ENCODE results near the gene ZNF281.
"Not testable (repeated sequence)": the region's sequence is repeated elsewhere in the genome, so short reads cannot be mapped to it uniquely, and the experiment has no call there.

The ZNF281 gene

DNA sequence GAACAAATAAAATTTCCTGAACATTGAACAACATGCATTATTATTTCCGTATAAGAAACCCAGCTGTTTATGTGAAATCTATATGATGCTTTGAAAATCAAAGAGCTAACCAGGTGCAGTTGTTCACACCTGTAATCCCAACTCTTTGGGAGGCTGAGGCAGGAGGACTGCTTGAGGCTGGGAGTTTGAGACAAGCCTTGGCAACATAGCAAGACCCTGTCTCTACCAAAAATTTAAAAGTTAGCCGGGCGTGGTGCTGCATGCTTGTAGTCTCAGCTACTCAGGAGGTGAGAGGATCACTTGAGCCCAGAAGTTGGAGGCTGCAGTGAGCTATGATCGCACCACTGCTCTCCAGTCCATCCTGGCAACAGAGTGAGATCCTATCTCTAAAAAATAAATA, 4.8 kb upstream of the ZNF281 start:
- H3K27ac ChIP-seq: no peak overlapping the region

DNA sequence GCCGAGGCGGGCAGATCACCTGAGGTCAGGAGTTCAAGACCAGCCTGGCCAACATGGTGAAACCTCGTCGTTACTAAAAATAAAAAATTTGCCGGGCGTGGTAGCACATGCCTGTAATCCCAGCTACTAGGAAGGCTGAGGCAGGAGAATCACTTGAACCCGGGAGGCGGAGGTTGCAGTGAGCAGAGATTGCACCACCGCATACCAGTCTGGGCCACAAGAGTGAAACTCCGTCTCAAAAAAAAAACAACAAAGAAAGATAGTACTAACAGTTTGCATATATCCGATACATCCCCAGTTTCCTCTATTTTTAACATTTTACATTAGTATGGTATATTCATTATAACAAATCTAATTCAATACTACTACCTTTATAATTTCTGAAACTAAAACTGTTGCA, 3.9 kb upstream of the ZNF281 start:
- not testable (repeated sequence) for H3K27ac ChIP-seq

More for the DNA sequence above, 4.8 kb upstream of the ZNF281 start:
- TF ChIP-seq, protein P1, sequence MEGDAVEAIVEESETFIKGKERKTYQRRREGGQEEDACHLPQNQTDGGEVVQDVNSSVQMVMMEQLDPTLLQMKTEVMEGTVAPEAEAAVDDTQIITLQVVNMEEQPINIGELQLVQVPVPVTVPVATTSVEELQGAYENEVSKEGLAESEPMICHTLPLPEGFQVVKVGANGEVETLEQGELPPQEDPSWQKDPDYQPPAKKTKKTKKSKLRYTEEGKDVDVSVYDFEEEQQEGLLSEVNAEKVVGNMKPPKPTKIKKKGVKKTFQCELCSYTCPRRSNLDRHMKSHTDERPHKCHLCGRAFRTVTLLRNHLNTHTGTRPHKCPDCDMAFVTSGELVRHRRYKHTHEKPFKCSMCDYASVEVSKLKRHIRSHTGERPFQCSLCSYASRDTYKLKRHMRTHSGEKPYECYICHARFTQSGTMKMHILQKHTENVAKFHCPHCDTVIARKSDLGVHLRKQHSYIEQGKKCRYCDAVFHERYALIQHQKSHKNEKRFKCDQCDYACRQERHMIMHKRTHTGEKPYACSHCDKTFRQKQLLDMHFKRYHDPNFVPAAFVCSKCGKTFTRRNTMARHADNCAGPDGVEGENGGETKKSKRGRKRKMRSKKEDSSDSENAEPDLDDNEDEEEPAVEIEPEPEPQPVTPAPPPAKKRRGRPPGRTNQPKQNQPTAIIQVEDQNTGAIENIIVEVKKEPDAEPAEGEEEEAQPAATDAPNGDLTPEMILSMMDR (IDR thresholded peaks at IDR 0.05): no peak
- no peak for TF ChIP-seq ZFX (IDR thresholded peaks at IDR 0.05; ENCODE audit: borderline replicate concordance)

DNA sequence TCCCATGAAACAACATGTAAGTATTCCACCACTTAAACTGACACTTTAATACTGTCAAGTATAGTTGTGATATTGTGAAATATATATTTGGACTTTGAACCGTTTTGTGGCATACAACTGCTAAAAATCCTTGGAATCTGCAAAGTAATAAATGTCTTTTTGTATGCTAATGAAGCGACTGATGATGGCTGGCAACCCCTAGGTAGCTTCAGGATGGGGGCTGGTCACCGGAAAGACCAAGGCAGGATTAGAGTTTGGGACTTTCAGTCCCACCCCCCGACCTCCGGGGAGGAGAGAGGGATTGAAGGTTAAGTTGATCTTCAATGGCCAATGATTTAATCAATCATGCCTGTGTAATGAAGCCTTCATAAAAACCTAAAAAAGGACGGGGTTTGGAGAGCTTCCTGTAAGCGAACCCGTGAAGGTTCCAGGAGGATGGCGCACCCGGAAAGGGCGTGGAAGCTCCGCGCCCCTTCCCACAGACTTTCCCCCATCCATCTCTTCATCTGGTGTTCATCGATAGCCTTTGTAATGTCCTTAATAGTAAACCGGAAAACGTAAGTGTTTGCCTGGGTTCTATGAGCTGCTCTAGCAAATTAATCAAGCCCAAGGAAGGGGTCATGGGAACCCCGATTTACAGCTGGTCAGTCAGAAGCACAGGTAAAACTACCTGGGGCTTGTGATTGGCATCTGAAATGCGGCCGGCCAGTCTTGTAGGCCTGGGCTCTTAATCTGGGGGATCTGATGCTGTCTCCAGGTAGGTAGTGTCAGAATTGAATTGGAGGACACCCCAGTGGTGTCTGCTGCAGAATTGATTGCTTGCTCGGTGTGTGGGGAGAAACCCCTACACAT, 1.8 kb upstream of the ZNF281 start:
- peak overlapping the region; percentile 89 for H3K27ac ChIP-seq
- TF ChIP-seq ZFX (IDR thresholded peaks at IDR 0.05; ENCODE audit: borderline replicate concordance): no peak
- TF ChIP-seq, protein P1 (IDR thresholded peaks at IDR 0.05): no peak

DNA sequence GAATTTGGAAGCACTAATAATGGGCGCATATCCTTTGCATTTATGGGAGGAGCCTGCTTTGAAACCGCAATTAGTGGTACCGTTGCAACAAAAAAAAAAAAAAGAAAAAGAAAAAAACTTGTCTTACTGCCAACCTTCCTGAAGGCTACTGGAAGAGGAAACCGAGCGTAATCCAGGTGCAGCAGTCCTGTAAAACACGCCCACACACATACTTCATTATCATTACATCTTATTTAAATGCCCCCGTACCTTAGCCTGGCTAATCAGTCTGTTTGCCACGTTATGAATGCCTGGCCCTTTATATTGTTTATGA, 686 bp upstream of the ZNF281 start:
- TF ChIP-seq, protein P1 (IDR thresholded peaks at IDR 0.05): no peak
- no peak for TF ChIP-seq ZFX (IDR thresholded peaks at IDR 0.05; ENCODE audit: borderline replicate concordance)

DNA sequence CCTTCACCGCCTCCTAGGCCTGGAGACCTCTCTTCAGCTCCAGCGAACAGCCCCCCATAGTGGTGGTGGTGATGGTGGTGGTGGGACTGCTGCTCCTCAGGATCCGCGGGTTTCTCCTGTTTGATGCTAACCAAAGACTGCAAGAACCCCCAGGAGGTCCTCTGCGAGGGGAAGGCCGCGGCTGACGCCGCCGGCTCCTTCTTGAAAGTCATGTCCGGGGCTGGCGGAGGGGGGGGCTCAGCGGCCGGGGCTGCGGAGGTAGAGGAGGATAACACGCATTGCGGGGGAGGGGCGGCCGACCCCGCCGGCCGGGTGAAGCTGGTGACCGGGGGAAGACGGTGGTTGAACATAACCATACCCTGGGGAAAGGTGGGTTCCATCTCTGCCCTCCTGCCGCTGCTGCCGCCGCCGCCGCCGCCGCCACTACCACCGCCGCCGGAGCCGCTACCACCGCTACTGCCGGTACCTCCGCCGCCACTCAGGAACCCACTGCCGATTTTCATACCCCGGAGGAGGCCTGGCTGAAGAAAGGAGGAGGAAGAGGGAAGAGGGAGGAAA, 554 bp downstream of the ZNF281 start:
- H3K27ac ChIP-seq: peak overlapping the region; percentile 89
- TF ChIP-seq, protein P1 (IDR thresholded peaks at IDR 0.05): no peak
- TF ChIP-seq ZFX (IDR thresholded peaks at IDR 0.05; ENCODE audit: borderline replicate concordance): no peak

More for the DNA sequence above, 686 bp upstream of the ZNF281 start:
- peak overlapping the region; percentile 89 for H3K27ac ChIP-seq

DNA sequence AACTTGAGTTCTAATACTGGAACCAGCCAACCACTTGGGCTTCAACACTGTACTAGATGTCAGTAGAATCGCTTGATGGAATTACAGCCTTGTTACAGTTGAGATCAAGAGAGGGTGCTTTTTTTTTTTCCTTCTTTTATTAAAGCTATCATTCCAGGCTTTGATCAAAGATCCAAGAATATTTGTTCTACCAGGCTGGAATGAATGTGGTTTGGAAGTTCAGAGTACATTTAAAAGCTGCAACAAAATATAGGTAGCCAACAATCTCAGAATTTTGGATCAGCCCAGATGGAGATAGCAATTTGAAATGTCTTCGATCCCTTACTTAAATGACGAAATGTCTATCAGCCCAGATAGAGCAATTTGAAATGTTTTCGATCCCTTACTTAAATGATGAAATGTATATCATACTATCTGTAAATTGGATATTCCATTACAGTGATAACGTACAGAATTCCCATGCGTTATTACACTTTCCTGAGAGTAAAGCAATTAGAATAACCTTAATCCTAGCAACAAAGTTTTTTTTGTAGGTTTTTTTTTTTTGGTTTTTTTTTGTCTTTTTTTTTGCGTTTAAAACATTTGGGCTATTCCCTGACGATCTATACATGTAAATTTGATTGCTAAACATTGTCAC, 3.6 kb downstream of the ZNF281 start:
- no peak for TF ChIP-seq ZFX (IDR thresholded peaks at IDR 0.05; ENCODE audit: borderline replicate concordance)
- H3K27ac ChIP-seq: no peak overlapping the region

DNA sequence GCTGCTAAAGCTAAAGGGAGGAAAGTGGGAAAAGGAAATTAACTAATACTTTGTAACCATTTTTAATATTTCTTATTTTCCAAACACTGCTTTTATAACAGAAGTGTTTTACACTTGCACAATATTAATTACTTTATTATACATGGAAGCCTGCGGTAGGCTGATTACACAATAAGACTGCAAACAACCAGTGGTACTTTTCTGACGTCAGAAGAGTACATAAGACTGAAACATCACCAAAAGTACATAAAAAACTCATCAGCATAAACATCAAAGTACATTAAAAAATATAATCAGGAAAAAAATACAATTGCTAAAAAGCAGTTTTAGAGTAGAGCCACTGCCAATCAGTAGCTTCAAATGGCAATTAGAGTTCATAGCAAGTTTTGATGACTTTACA, 4.6 kb downstream of the ZNF281 start:
- H3K27ac ChIP-seq: no peak overlapping the region
- TF ChIP-seq, protein P1 (IDR thresholded peaks at IDR 0.05): no peak
- no peak for TF ChIP-seq ZFX (IDR thresholded peaks at IDR 0.05; ENCODE audit: borderline replicate concordance)

DNA sequence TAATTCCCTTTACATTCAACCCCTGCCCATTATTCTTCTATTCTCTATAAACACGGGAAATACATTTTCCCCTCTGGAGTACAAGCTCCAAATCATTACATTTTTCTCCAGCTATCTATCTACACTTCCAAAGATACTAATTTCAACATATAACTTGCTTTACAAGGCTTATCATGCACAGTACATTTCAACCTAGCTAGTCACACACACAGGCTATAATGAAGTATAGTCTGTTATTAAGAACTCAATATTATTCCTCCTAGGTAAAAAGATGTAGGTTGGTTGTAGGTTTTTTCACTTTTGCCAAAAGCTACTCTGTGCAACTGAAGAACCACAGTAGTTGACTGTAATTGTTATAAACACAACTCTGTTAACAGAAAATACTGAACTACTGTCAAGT, 8.1 kb downstream of the ZNF281 start:
- TF ChIP-seq ZFX (IDR thresholded peaks at IDR 0.05; ENCODE audit: borderline replicate concordance): no peak
- TF ChIP-seq, protein P1 (IDR thresholded peaks at IDR 0.05): no peak
- no peak overlapping the region for H3K27ac ChIP-seq
